H1 (cell line): ENCODE results near the gene ZNF189. TPM values are rescaled to one million over a fixed set of nuclear protein-coding genes. Genes with fewer than 3 reads are reported as not detected.

Experiments
- BCL11A ChIP-seq, 2 experiments: IDR thresholded peaks; one replicate each; pipeline ENCODE4 v1.6.1; 2011; ENCODE audit warnings: low read depth in 2 of 2, low read length in 2 of 2, mild to moderate bottlenecking in 2 of 2
- NRF1 ChIP-seq: IDR thresholded peaks from 2 replicates; pipeline ENCODE4 v1.6.1; 2011; ENCODE audit warnings: mild to moderate bottlenecking, low read depth, low read length, improper control_type of control experiment
- polyA plus RNA-seq, 7 experiments: library from polyadenylated mRNA; depleted of rRNA in 3 of 7; stranded (reverse) in 5 of 7; unstranded in 2 of 7; fragments of >200 nt in 5 of 7; fragments of 200-250 nt in 2 of 7; gene quantifications; 1 replicate in 5 of 7; 2 replicates in 1 of 7; 4 replicates in 1 of 7; pipeline versions ENCODE4 v1.2.1 to v1.2.3, GENCODE V29; 2011 to 2013; ENCODE audit warnings: missing spikeins in 2 of 7, mixed read lengths in 2 of 7
- total RNA-seq: library from RNA; stranded (reverse); fragmentation: NEBNext Ultra II Directional; extraction: Animal tissue kit (Norgen Biotek cat#: 25700); gene quantifications from 2 replicates; pipeline ENCODE4 v1.2.1, GENCODE V29; 2021

ZNF189 gene
- total and polyA plus RNA-seq, 2 of the 8 experiments (the other 6 are each of a cell fraction or from before 2014, with no cell fraction given) = 1.9 to 12.3 TPM

DNA sequence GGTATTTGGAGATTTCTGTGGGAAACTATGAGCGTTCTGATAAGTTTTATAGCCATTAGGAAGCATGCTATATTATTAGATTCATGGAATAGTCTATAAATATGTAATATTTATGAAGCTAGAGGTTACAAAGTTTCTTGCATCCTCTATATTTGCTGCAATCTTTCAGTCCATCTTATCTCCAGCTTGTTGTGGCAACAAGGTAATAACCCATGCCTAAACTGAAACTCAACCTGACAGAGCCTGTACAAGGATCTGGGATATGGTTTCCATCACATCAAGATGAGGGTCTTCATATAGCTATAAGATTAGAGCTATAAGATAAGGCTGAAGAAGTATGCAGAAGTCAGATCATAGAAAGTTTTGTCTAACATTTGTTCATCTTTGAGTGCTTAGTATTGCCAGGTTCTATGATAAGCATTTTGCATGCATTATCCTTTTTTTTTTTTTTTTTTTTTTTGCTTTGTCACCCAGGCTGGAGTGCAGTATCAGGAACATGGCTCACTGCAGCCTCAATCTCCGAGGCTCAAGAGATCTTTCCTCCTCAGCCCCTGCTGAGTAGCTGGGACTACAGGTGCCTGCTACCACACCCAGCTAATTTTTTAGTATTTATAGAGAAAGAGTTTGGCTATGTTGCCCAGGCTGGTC lies 28.6 kb upstream of the ZNF189 start (continued):
- TF ChIP-seq NRF1 (no peak), BCL11A (IDR thresholded peaks at IDR 0.05; ENCODE audit: low read depth in 2 of 2, low read length in 2 of 2) (no peak)
